Naive thymus-derived CD4-positive, alpha-beta T cell (primary cell): ENCODE data around the gene TAS2R38. TPM values are rescaled to one million over a fixed set of nuclear protein-coding genes. Genes with fewer than 3 reads are reported as not detected.

Source experiments
- ATAC-seq: fragments of 150-1000 bp; cut with Tn5 transposase; 2 replicates; pipeline ENCODE4 v1.10.0; 2021; ENCODE audit warnings: mild to moderate bottlenecking, moderate library complexity
- CTCF ChIA-PET: fragments of 350-600 bp; sonication (Branson Sonifier 250); formaldehyde crosslinking; loops from one replicate; lab custom pipeline; 2021; ENCODE audit warnings: antibody characterized with exemption; lab: Charles Lee
- POLR2A ChIA-PET: fragments of 350-600 bp; sonication (Branson Sonifier 250); formaldehyde crosslinking; loops from one replicate; lab custom pipeline; 2021; ENCODE audit warnings: antibody characterized with exemption, inconsistent platforms; lab: Charles Lee
- DNase-seq, 9 donors: peaks; one replicate each; pipeline versions ENCODE4 v3.0.0 to v3.0.0-alpha.2; 2020 to 2022; ENCODE audit warnings: mixed read lengths in 1 of 9
- H3K27ac ChIP-seq: one replicate; pipeline ENCODE4 v1.7.0; 2013; ENCODE audit warnings: mild to moderate bottlenecking, low read depth, low read length, moderate library complexity
- H3K27me3 ChIP-seq, 2 donors: one replicate each; pipeline ENCODE4 v1.7.0; 2013; ENCODE audit warnings: low read length in 2 of 2, mild to moderate bottlenecking in 2 of 2, moderate library complexity in 2 of 2; ENCODE audit not compliant: control insufficient read depth in 2 of 2, insufficient read depth in 2 of 2
- H3K36me3 ChIP-seq, 3 experiments: 1 replicate in 2 of 3; 2 replicates in 1 of 3; pipeline ENCODE4 v1.7.0; 2013; ENCODE audit warnings: low read length in 3 of 3, mild to moderate bottlenecking in 3 of 3, moderate library complexity in 1 of 3; ENCODE audit not compliant: insufficient read depth in 3 of 3, control insufficient read depth in 2 of 3
- H3K4me1 ChIP-seq, 2 donors: one replicate each; pipeline ENCODE4 v1.7.0; 2013; ENCODE audit warnings: low read length in 2 of 2, mild to moderate bottlenecking in 2 of 2, moderate library complexity in 1 of 2; ENCODE audit not compliant: control insufficient read depth in 2 of 2, insufficient read depth in 2 of 2
- H3K4me3 ChIP-seq: 2 replicates; pipeline ENCODE4 v1.7.0; 2013; ENCODE audit warnings: mild to moderate bottlenecking, low read length
- H3K9me3 ChIP-seq, 3 experiments: 1 replicate in 2 of 3; 2 replicates in 1 of 3; pipeline ENCODE4 v1.7.0; 2013; ENCODE audit warnings: low read length in 3 of 3; ENCODE audit not compliant: control insufficient read depth in 2 of 3
- H3K27ac Mint-ChIP-seq, 9 donors: one replicate each; pipeline ENCODE4 v1.8.0; 2020 to 2022; ENCODE audit warnings: mixed read lengths in 9 of 9, mild to moderate bottlenecking in 8 of 9, moderate library complexity in 5 of 9, inconsistent platforms in 2 of 9
- H3K27me3 Mint-ChIP-seq, 5 donors: one replicate each; pipeline ENCODE4 v1.8.0; 2021 to 2022; ENCODE audit warnings: mixed read lengths in 5 of 5, mild to moderate bottlenecking in 1 of 5
- H3K36me3 Mint-ChIP-seq, 5 donors: one replicate each; pipeline ENCODE4 v1.8.0; 2020 to 2022; ENCODE audit warnings: mixed read lengths in 5 of 5, mild to moderate bottlenecking in 3 of 5, inconsistent platforms in 1 of 5
- H3K4me1 Mint-ChIP-seq, 7 donors: one replicate each; pipeline ENCODE4 v1.8.0; 2020 to 2022; ENCODE audit warnings: mixed read lengths in 7 of 7, mild to moderate bottlenecking in 3 of 7, inconsistent platforms in 1 of 7
- H3K4me3 Mint-ChIP-seq, 10 donors: one replicate each; pipeline ENCODE4 v1.8.0; 2020 to 2022; ENCODE audit warnings: mild to moderate bottlenecking in 10 of 10, mixed read lengths in 10 of 10, moderate library complexity in 6 of 10, inconsistent platforms in 2 of 10
- H3K9me3 Mint-ChIP-seq, 11 donors: one replicate each; pipeline ENCODE4 v1.8.0; 2020 to 2022; ENCODE audit warnings: mixed read lengths in 11 of 11, mild to moderate bottlenecking in 4 of 11, inconsistent platforms in 1 of 11, moderate library complexity in 1 of 11
- intact Hi-C, 2 donors: fragments of 100-400 bp; cut with micrococcal nuclease; formaldehyde crosslinking; loops; one replicate each; pipeline ENCODE4 v1.15.1; 2023
- polyA plus RNA-seq, 2 donors: library from polyadenylated mRNA; unstranded; fragments of 300-500 nt; fragmentation: Illumina TruSeq; gene quantifications; one replicate each; pipeline ENCODE4 v1.2.3, GENCODE V29; 2021
- total RNA-seq, 6 experiments: library from RNA in 5 of 6; stranded (reverse) in 5 of 6; gene quantifications; 1 replicate in 5 of 6; 2 replicates in 1 of 6; pipeline ENCODE4 v1.2.3 and lab custom pipeline; 2021 to 2026

Gene TAS2R38
- total and polyA plus RNA-seq, 7 experiments from 2014 or later, result not detected

DNA sequence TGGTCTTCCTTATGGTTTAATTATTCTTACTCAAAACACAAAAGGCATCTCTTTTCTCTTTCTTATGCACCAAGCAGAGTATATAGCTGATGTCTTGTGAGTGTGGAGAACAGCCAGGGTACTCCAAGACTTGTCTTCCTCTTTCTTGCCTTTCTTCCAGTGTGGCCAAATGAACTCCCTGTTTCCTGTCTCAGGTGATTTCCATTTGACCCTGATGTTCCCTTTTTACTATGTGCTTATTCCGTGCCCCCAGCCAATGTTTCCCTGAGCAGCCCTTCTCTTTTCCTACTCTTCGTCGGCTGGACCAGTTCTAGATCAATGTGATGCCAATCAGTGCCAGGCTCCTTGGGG lies 44.8 kb downstream of the TAS2R38 start:
- Mint-ChIP-seq H3K4me1 (peaks cover 0 to 6% (median 0%) of the 10 kb centered on the region in 7 donors), H3K27me3 (peaks cover 0 to 36% (median 11%) of the 10 kb centered on the region in 5 donors), H3K27ac (no peak overlapping the region), H3K36me3 (peaks cover 0 to 7% (median 0%) of the 10 kb centered on the region in 5 donors), H3K4me3 (no peak overlapping the region), H3K9me3 (peaks cover 0 to 20% (median 6%) of the 10 kb centered on the region in 11 donors)
- DNase-seq (no peak), ATAC-seq (peak; percentile 37)
- Histone ChIP-seq H3K4me1 (no peaks in the 10 kb centered on the region), H3K4me3 (no peak overlapping the region), H3K36me3 (no peaks in the 10 kb centered on the region), H3K27me3 (no peaks in the 10 kb centered on the region), H3K27ac (no peak overlapping the region), H3K9me3 (no peaks in the 10 kb centered on the region)
- ChIA-PET CTCF (no interaction called here), POLR2A (no interaction called here)
- intact Hi-C loops, result no loop called here

GRCh38 chr7:141928146-141928844 lies 45.3 kb downstream of the TAS2R38 start:
- intact Hi-C loops, result no loop called here
- Histone ChIP-seq H3K36me3 (no peaks in the 10 kb centered on the region), H3K4me3 (no peak overlapping the region), H3K27ac (no peak overlapping the region), H3K9me3 (no peaks in the 10 kb centered on the region), H3K27me3 (no peaks in the 10 kb centered on the region), H3K4me1 (no peaks in the 10 kb centered on the region)
- Mint-ChIP-seq H3K4me1 (peaks cover 0 to 6% (median 0%) of the 10 kb centered on the region in 7 donors), H3K27me3 (peaks cover 0 to 32% (median 11%) of the 10 kb centered on the region in 5 donors), H3K36me3 (peaks cover 0 to 7% (median 0%) of the 10 kb centered on the region in 5 donors), H3K27ac (no peak overlapping the region), H3K4me3 (no peak overlapping the region), H3K9me3 (peaks cover 0 to 20% (median 6%) of the 10 kb centered on the region in 11 donors)
- POLR2A ChIA-PET, result no interaction called here
- DNase-seq (no peak), ATAC-seq (peak; percentile 54)
- CTCF ChIA-PET, result no interaction called here

Other genes with a start within 250 kb of the TAS2R38 start
- gene SSBP1, start 235.4 kb downstream of the TAS2R38 start, total RNA-seq, result 100 to 1,000 TPM in 3 of 5 experiments, 10 to 100 TPM in 2; 86.4 to 148 (median 107) TPM
- 100 to 1,000 TPM; 299 to 360 TPM for gene SSBP1, start 235.4 kb downstream of the TAS2R38 start, polyA plus RNA-seq
- gene TAS2R3, start 209.7 kb downstream of the TAS2R38 start, total RNA-seq, result 10 to 100 TPM in 1 of 5 experiments, 1 to 10 TPM in 4; 1.2 to 11.4 (median 1.9) TPM
- gene TAS2R3, start 209.7 kb downstream of the TAS2R38 start, polyA plus RNA-seq, result not detected
- gene TAS2R4, start 197.1 kb downstream of the TAS2R38 start, total RNA-seq, result 1 to 10 TPM in 4 of 5 experiments, under 1 TPM in 1; 0.83 to 6.3 (median 1.5) TPM
- gene TAS2R4, start 197.1 kb downstream of the TAS2R38 start, polyA plus RNA-seq, result not detected
- gene TAS2R5, start 183.6 kb downstream of the TAS2R38 start, total RNA-seq, result 1 to 10 TPM; 1.2 to 9.1 (median 2.4) TPM
- under 1 TPM in 1 of 2 donors, not detected in 1; 0.90 TPM for gene TAS2R5, start 183.6 kb downstream of the TAS2R38 start, polyA plus RNA-seq
- not detected for gene PRSS37, start 132.3 kb downstream of the TAS2R38 start, total RNA-seq
- gene PRSS37, start 132.3 kb downstream of the TAS2R38 start, polyA plus RNA-seq, result not detected
- gene OR9A4, start 57.4 kb downstream of the TAS2R38 start, total RNA-seq, result not detected
- gene OR9A4, start 57.4 kb downstream of the TAS2R38 start, polyA plus RNA-seq, result not detected
- gene CLEC5A, start 26.8 kb downstream of the TAS2R38 start, total RNA-seq, result 1 to 10 TPM in 2 of 5 experiments, under 1 TPM in 2, not detected in 1; 0.49 to 3.5 (median 1.0) TPM
- gene CLEC5A, start 26.8 kb downstream of the TAS2R38 start, polyA plus RNA-seq, result not detected
- 1 to 10 TPM in 1 of 5 experiments, under 1 TPM in 3, not detected in 1; 0.08 to 2.4 (median 0.67) TPM for gene MGAM, start 22.1 kb upstream of the TAS2R38 start, total RNA-seq
- not detected for gene MGAM, start 22.1 kb upstream of the TAS2R38 start, polyA plus RNA-seq
- gene MGAM2, start 137.9 kb upstream of the TAS2R38 start, total RNA-seq, result under 1 TPM in 1 of 5 experiments, not detected in 4; 0.10 TPM
- not detected for gene MGAM2, start 137.9 kb upstream of the TAS2R38 start, polyA plus RNA-seq